ENCODE measurements around the gene LPCAT1. TPM values are rescaled to one million over a fixed set of nuclear protein-coding genes. Genes with fewer than 3 reads are reported as not detected.

The LPCAT1 gene
- total RNA-seq, 1 experiment from 2014 or later, result 75.0 TPM

- Histone ChIP-seq H3K4me2 (ENCODE audit: low read length) (no peak overlapping the region), H3K27ac (ENCODE audit: low read depth, low read length) (no peak overlapping the region), H3K9me3 (ENCODE audit: control insufficient read depth in 1 of 2, insufficient read depth in 1 of 2, low read depth in 1 of 2, low read length in 2 of 2) (no peaks in the 10 kb centered on the region), H2AFZ (ENCODE audit: low read depth, low read length, poor library complexity, severe bottlenecking) (no peak overlapping the region), H3K4me3 (replicated peaks in 1 of 2; ENCODE audit: low read depth in 1 of 2, low read length in 2 of 2) (no peak overlapping the region), H3K9me2 (ENCODE audit: insufficient read depth) (no peaks in the 10 kb centered on the region), H3K36me3 (ENCODE audit: control insufficient read depth in 1 of 2, insufficient read depth in 2 of 2, low read length in 2 of 2) (peaks cover 12 to 22% of the 10 kb centered on the region in 2 experiments; a peak in 3 of 4 replicates), H3K4me1 (ENCODE audit: control insufficient read depth in 1 of 2, insufficient read depth in 2 of 2, low read length in 2 of 2) (no peaks in the 10 kb centered on the region), H3K9ac (ENCODE audit: low read length) (no peak overlapping the region), H4K20me1 (ENCODE audit: insufficient read depth) (no peaks in the 10 kb centered on the region), H3K27me3 (ENCODE audit: insufficient read depth, low read length) (no peaks in the 10 kb centered on the region), H3K79me2 (ENCODE audit: insufficient read depth, low read length) (peaks cover 57% of the 10 kb centered on the region; the same call in 1 of the 2 replicates)
- POLR2A ChIA-PET, result no interaction called here
- CTCF ChIA-PET, result no interaction called here
- no TSS peak for BruUV-seq (replicated peaks)
- RAD21 ChIA-PET (ENCODE audit: low non-redundant PET in 1 of 2, low total read pairs in 2 of 2, uncharacterized antibody in 2 of 2, unreplicated experiment in 2 of 2), result no interaction called here
- intact Hi-C loops (cut with micrococcal nuclease), result no loop called here
- no peak for TF ChIP-seq CEBPB (IDR thresholded peaks at IDR 0.05; ENCODE audit: low read depth)
- TF ChIP-seq RAD21 (IDR thresholded peaks at IDR 0.05; ENCODE audit: low read depth), result no peak
- TF ChIP-seq EZH2phosphoT487 (IDR thresholded peaks at IDR 0.05; ENCODE audit: borderline replicate concordance), result no peak
- TF ChIP-seq SIN3A (IDR thresholded peaks at IDR 0.05; ENCODE audit: low read depth), result no peak
- no peak for TF ChIP-seq CBX3 (IDR thresholded peaks at IDR 0.05; ENCODE audit: low read depth)
- TF ChIP-seq, protein P1, sequence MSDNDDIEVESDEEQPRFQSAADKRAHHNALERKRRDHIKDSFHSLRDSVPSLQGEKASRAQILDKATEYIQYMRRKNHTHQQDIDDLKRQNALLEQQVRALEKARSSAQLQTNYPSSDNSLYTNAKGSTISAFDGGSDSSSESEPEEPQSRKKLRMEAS (IDR thresholded peaks at IDR 0.05), result no peak
- TF ChIP-seq JUND (IDR thresholded peaks at IDR 0.05), result no peak
- no peak for TF ChIP-seq CTCF (IDR thresholded peaks at IDR 0.05 in 2 of 3, conservative IDR thresholded peaks at IDR 0.05 in 1 of 3; ENCODE audit: borderline replicate concordance in 1 of 3, insufficient read depth in 1 of 3, low read depth in 2 of 3, low read length in 2 of 3)
- TF ChIP-seq POLR2AphosphoS5 (IDR thresholded peaks at IDR 0.05; ENCODE audit: low read depth, low read length), result no peak
- no peak for TF ChIP-seq FOSL1 (IDR thresholded peaks at IDR 0.05; ENCODE audit: low read depth)
- TF ChIP-seq ZNF274 (IDR thresholded peaks at IDR 0.05; ENCODE audit: low read depth, low read length), result no peak
- TF ChIP-seq POLR2A (IDR thresholded peaks at IDR 0.05; ENCODE audit: borderline replicate concordance, extremely low read depth, insufficient read depth, insufficient read length), result no peak
- TF ChIP-seq SP1 (IDR thresholded peaks at IDR 0.05; ENCODE audit: low read depth), result no peak
- no peak for ATAC-seq
- DNase-seq (ENCODE audit: low read depth, low spot score), result no peak
Observed at GRCh38 chr5:1497795-1498622, 25.8 kb downstream of the LPCAT1 start.

Data from HCT116 (cell line).